ENCODE data around the gene GSG1L.

GRCh38 chr16:27805828-27806351 lies 257.6 kb downstream of the GSG1L start:
- TF ChIP-seq POLR2A (IDR thresholded peaks at IDR 0.05; ENCODE audit: extremely low read depth, insufficient read length) (no peak), MAX (IDR thresholded peaks at IDR 0.05; ENCODE audit: low read depth, low read length) (no peak)

Measured in NB4 (cell line).